CD4-positive, alpha-beta T cell (primary cell): ENCODE data around the gene RET. TPM values are rescaled to one million over a fixed set of nuclear protein-coding genes. Genes with fewer than 3 reads are reported as not detected.

ENCODE experiments used
- ATAC-seq: fragments of 200-7000 bp; cut with Tn5 transposase; one replicate; pipeline ENCODE4 v1.10.0; 2022; ENCODE audit warnings: mild to moderate bottlenecking; ENCODE audit not compliant: poor library complexity
- CTCF ChIA-PET: fragments of 350-600 bp; sonication (Branson Sonifier 250); formaldehyde crosslinking; loops from one replicate; lab custom pipeline; 2021; ENCODE audit warnings: antibody characterized with exemption, inconsistent platforms; lab: Charles Lee
- POLR2A ChIA-PET: fragments of 350-600 bp; sonication (Branson Sonifier 250); formaldehyde crosslinking; loops from one replicate; lab custom pipeline; 2021; ENCODE audit warnings: antibody characterized with exemption, inconsistent platforms; lab: Charles Lee
- DNase-seq, 14 experiments: peaks; one replicate each; pipeline ENCODE4 v3.0.0-alpha.2; 2013 to 2020; ENCODE audit warnings: mixed read lengths in 2 of 14
- H3K27ac ChIP-seq, 2 donors: one replicate each; pipeline versions ENCODE4 v1.5.1 to v1.7.0; 2013; ENCODE audit warnings: low read length in 2 of 2, low read depth in 1 of 2, mild to moderate bottlenecking in 1 of 2
- H3K27me3 ChIP-seq, 2 experiments: 1 replicate in 1 of 2; 2 replicates in 1 of 2; pipeline versions ENCODE4 v1.6.1 to v1.7.0; 2013; ENCODE audit warnings: low read length in 2 of 2, control low read depth in 1 of 2, mild to moderate bottlenecking in 1 of 2, moderate library complexity in 1 of 2; ENCODE audit not compliant: insufficient read depth in 2 of 2, control insufficient read depth in 1 of 2
- H3K36me3 ChIP-seq: one replicate; pipeline ENCODE4 v1.6.1; 2013; ENCODE audit warnings: low read length, control low read depth; ENCODE audit not compliant: insufficient read depth
- H3K4me1 ChIP-seq: one replicate; pipeline ENCODE4 v1.6.1; 2013; ENCODE audit warnings: low read length, control low read depth; ENCODE audit not compliant: insufficient read depth
- H3K4me3 ChIP-seq: one replicate; pipeline ENCODE4 v1.5.1; 2013; ENCODE audit warnings: mild to moderate bottlenecking, low read length, moderate library complexity
- H3K9me3 ChIP-seq, 2 experiments: 1 replicate in 1 of 2; 2 replicates in 1 of 2; pipeline versions ENCODE4 v1.6.1 to v1.7.0; 2013; ENCODE audit warnings: low read length in 2 of 2, mild to moderate bottlenecking in 2 of 2, control low read depth in 1 of 2, moderate library complexity in 1 of 2; ENCODE audit not compliant: control insufficient read depth in 1 of 2, insufficient read depth in 1 of 2
- H3K27ac Mint-ChIP-seq: one replicate; pipeline ENCODE4 v1.8.0; 2020; ENCODE audit warnings: mixed read lengths
- H3K27me3 Mint-ChIP-seq: one replicate; pipeline ENCODE4 v1.8.0; 2021; ENCODE audit warnings: mixed read lengths
- H3K36me3 Mint-ChIP-seq: one replicate; pipeline ENCODE4 v1.8.0; 2021; ENCODE audit warnings: low read depth, mixed read lengths
- H3K4me1 Mint-ChIP-seq: one replicate; pipeline ENCODE4 v1.8.0; 2021; ENCODE audit warnings: low read depth, mixed read lengths
- H3K4me3 Mint-ChIP-seq: one replicate; pipeline ENCODE4 v1.8.0; 2020; ENCODE audit warnings: mild to moderate bottlenecking, mixed read lengths
- H3K9me3 Mint-ChIP-seq: one replicate; pipeline ENCODE4 v1.8.0; 2020; ENCODE audit warnings: mixed read lengths
- CTCF ChIP-seq: fragments of 200-600 bp; IDR thresholded peaks from one replicate; pipeline ENCODE4 v1.8.0; 2022; ENCODE audit warnings: antibody characterized with exemption, mild to moderate bottlenecking
- intact Hi-C, 2 experiments: fragments of 100-400 bp; cut with DNase I in 1 of 2; cut with micrococcal nuclease in 1 of 2; formaldehyde crosslinking; loops; one replicate each; pipeline versions ENCODE4 v1.15.1 to v1.9.0; 2023 to 2025; cut with DNase I, micrococcal nuclease
- total RNA-seq, 174 experiments: library from RNA in 2 of 174; stranded (reverse) in 2 of 174; gene quantifications; one replicate each; pipeline ENCODE4 v1.2.3 and lab custom pipeline; 2021 to 2026

RET gene
- total RNA-seq, 2 experiments from 2014 or later = not detected

GRCh38 chr10:43059828-43060227 is 17.0 kb upstream of the RET start:
- DNase-seq = no peak
- H3K4me1 Mint-ChIP-seq = no peaks in the 10 kb centered on the region
- no peak overlapping the region for H3K27ac Mint-ChIP-seq
- H3K4me3 Mint-ChIP-seq = no peak overlapping the region
- H3K36me3 ChIP-seq = no peaks in the 10 kb centered on the region
- H3K27me3 Mint-ChIP-seq = peaks cover 11% of the 10 kb centered on the region
- no peaks in the 10 kb centered on the region for H3K36me3 Mint-ChIP-seq
- ChIA-PET CTCF (no interaction called here), POLR2A (no interaction called here)
- no peak for TF ChIP-seq CTCF
- H3K9me3 Mint-ChIP-seq = no peaks in the 10 kb centered on the region
- ATAC-seq = no peak
- H3K4me3 ChIP-seq = no peak overlapping the region
- peaks cover 0 to 2% of the 10 kb centered on the region in 2 experiments for H3K27me3 ChIP-seq
- no peaks in the 10 kb centered on the region for H3K4me1 ChIP-seq
- intact Hi-C loops = loop anchor here in 1 of 2 experiments (10.0 kb wide), 1 partner anchor 195 kb away; no protein-coding TSS in a partner anchor
- H3K27ac ChIP-seq = no peak overlapping the region
- no peaks in the 10 kb centered on the region for H3K9me3 ChIP-seq

GRCh38 chr10:43060291-43060690 is 16.6 kb upstream of the RET start:
- no peaks in the 10 kb centered on the region for H3K4me1 Mint-ChIP-seq
- no peaks in the 10 kb centered on the region for H3K9me3 Mint-ChIP-seq
- H3K27ac ChIP-seq = no peak overlapping the region
- H3K36me3 ChIP-seq = no peaks in the 10 kb centered on the region
- no peak for TF ChIP-seq CTCF
- no peaks in the 10 kb centered on the region for H3K4me1 ChIP-seq
- no peaks in the 10 kb centered on the region for H3K9me3 ChIP-seq
- intact Hi-C loops = no loop called here
- H3K4me3 Mint-ChIP-seq = no peak overlapping the region
- no peaks in the 10 kb centered on the region for H3K36me3 Mint-ChIP-seq
- ChIA-PET POLR2A (no interaction called here), CTCF (no interaction called here)
- H3K27me3 ChIP-seq = peaks cover 0 to 2% of the 10 kb centered on the region in 2 experiments
- ATAC-seq (no peak), DNase-seq (no peak)
- H3K4me3 ChIP-seq = no peak overlapping the region
- no peak overlapping the region for H3K27ac Mint-ChIP-seq
- peaks cover 11% of the 10 kb centered on the region for H3K27me3 Mint-ChIP-seq

- no peaks in the 10 kb centered on the region for H3K9me3 Mint-ChIP-seq
- TF ChIP-seq CTCF = no peak
- Histone ChIP-seq H3K27ac (no peak overlapping the region), H3K4me1 (no peaks in the 10 kb centered on the region), H3K4me3 (no peak overlapping the region), H3K27me3 (peaks cover 0 to 2% of the 10 kb centered on the region in 2 experiments), H3K36me3 (no peaks in the 10 kb centered on the region), H3K9me3 (no peaks in the 10 kb centered on the region)
- intact Hi-C loops = no loop called here
- no peaks in the 10 kb centered on the region for H3K4me1 Mint-ChIP-seq
- POLR2A ChIA-PET = no interaction called here
- CTCF ChIA-PET = no interaction called here
- no peak overlapping the region for H3K4me3 Mint-ChIP-seq
- DNase-seq (no peak), ATAC-seq (no peak)
- H3K27me3 Mint-ChIP-seq = peaks cover 11% of the 10 kb centered on the region
- no peak overlapping the region for H3K27ac Mint-ChIP-seq
- no peaks in the 10 kb centered on the region for H3K36me3 Mint-ChIP-seq
Observed at GRCh38 chr10:43061331-43061730, 15.5 kb upstream of the RET start.
